GM18868 (cell line): ENCODE data around the gene B4GALNT4.
"Not testable (repeated sequence)": the region's sequence is repeated elsewhere in the genome, so short reads cannot be mapped to it uniquely, and the experiment has no call there.

ENCODE experiments used
- ATAC-seq: cut with Tn5 transposase; IDR thresholded peaks from one replicate; pipeline ENCODE4 v1.9.1; 2021; ENCODE audit warnings: mild to moderate bottlenecking, moderate library complexity; ENCODE audit not compliant: unreplicated experiment

The B4GALNT4 gene

GRCh38 chr11:418343-419247 lies 49.3 kb downstream of the B4GALNT4 start:
- ATAC-seq: no peak

GRCh38 chr11:419248-420005 lies 50.1 kb downstream of the B4GALNT4 start:
- ATAC-seq: no peak

GRCh38 chr11:420054-420910 lies 51.0 kb downstream of the B4GALNT4 start:
- ATAC-seq: no peak

- no peak for ATAC-seq
Measured at GRCh38 chr11:420911-421321, 51.6 kb downstream of the B4GALNT4 start.

GRCh38 chr11:422249-422656 lies 53.0 kb downstream of the B4GALNT4 start:
- ATAC-seq: no peak

- ATAC-seq: no peak
Measured at GRCh38 chr11:424232-424631, 54.9 kb downstream of the B4GALNT4 start.

- ATAC-seq: not testable (repeated sequence)
Measured at GRCh38 chr11:424766-425165, 55.5 kb downstream of the B4GALNT4 start.

- ATAC-seq: no peak
Measured at GRCh38 chr11:425301-425700, 56.0 kb downstream of the B4GALNT4 start.

GRCh38 chr11:426851-427250 lies 57.6 kb downstream of the B4GALNT4 start:
- no peak for ATAC-seq

- no peak for ATAC-seq
Measured at GRCh38 chr11:428295-428694, 59.0 kb downstream of the B4GALNT4 start.

GRCh38 chr11:429391-429790 lies 60.1 kb downstream of the B4GALNT4 start:
- ATAC-seq: no peak

- no peak for ATAC-seq
Measured at GRCh38 chr11:429931-430456, 60.7 kb downstream of the B4GALNT4 start.
